GM23338 (cell line): ENCODE measurements around the gene TTC23. TPM values are rescaled to one million over a fixed set of nuclear protein-coding genes. Genes with fewer than 3 reads are reported as not detected.
A peak's percentile ranks its signal among the peaks of the same experiment; 100 is the strongest.

Experiments
- ATAC-seq: fragments of 200-7000 bp; cut with Tn5 transposase; 3 replicates; pipeline ENCODE4 v1.9.1; 2020
- DNase-seq: peaks from one replicate; pipeline ENCODE4 v3.0.0-alpha.2; 2015; ENCODE audit warnings: low spot score
- H2AFZ ChIP-seq: fragments of 200-600 bp; sonication (generic); 2 replicates; pipeline ENCODE4 v1.8.0; 2016; ENCODE audit warnings: antibody characterized with exemption, mild to moderate bottlenecking, moderate library complexity
- H3F3A ChIP-seq: fragments of 200-600 bp; sonication (generic); replicated peaks from 2 replicates; pipeline ENCODE4 v1.8.0; 2017; ENCODE audit warnings: antibody characterized with exemption, mixed run types, low read depth
- H3K27ac ChIP-seq: fragments of 200-600 bp; sonication (generic); 2 replicates; pipeline ENCODE4 v1.6.1; 2016; ENCODE audit warnings: low read depth
- H3K27me3 ChIP-seq: fragments of 200-600 bp; sonication (generic); 2 replicates; pipeline ENCODE4 v1.8.0; 2016; ENCODE audit warnings: mild to moderate bottlenecking, mixed run types, moderate library complexity; ENCODE audit not compliant: insufficient read depth
- H3K36me3 ChIP-seq: fragments of 200-600 bp; sonication (generic); 2 replicates; pipeline ENCODE4 v1.8.0; 2016; ENCODE audit warnings: mild to moderate bottlenecking; ENCODE audit not compliant: insufficient read depth
- H3K4me1 ChIP-seq: fragments of 200-600 bp; sonication (generic); 2 replicates; pipeline ENCODE4 v1.8.0; 2016; ENCODE audit warnings: mild to moderate bottlenecking, moderate library complexity; ENCODE audit not compliant: insufficient read depth
- H3K4me2 ChIP-seq: fragments of 200-600 bp; sonication (generic); 2 replicates; pipeline ENCODE4 v1.7.1; 2017; ENCODE audit warnings: mixed run types
- H3K4me3 ChIP-seq: fragments of 200-600 bp; sonication (generic); 2 replicates; pipeline ENCODE4 v1.6.1; 2016; ENCODE audit warnings: mixed run types
- H3K79me2 ChIP-seq: fragments of 200-600 bp; sonication (generic); replicated peaks from 2 replicates; pipeline ENCODE4 v1.8.0; 2017; ENCODE audit warnings: mild to moderate bottlenecking; ENCODE audit not compliant: insufficient read depth
- H3K9me2 ChIP-seq: fragments of 200-600 bp; sonication (generic); 2 replicates; pipeline ENCODE4 v1.8.0; 2017; ENCODE audit not compliant: insufficient read depth
- H4K20me1 ChIP-seq: fragments of 200-600 bp; sonication (generic); replicated peaks from 2 replicates; pipeline ENCODE4 v1.8.0; 2017; ENCODE audit warnings: mild to moderate bottlenecking; ENCODE audit not compliant: insufficient read depth
- H3K27ac Mint-ChIP-seq: 2 replicates; pipeline ENCODE4 v1.8.0; 2020; ENCODE audit warnings: inconsistent platforms, mild to moderate bottlenecking, moderate library complexity, mixed read lengths
- H3K27me3 Mint-ChIP-seq: 3 replicates; pipeline ENCODE4 v1.8.0; 2022; ENCODE audit warnings: low read depth, mild to moderate bottlenecking, moderate library complexity, mixed read lengths, inconsistent platforms; ENCODE audit not compliant: insufficient read depth, poor library complexity
- H3K36me3 Mint-ChIP-seq: 3 replicates; pipeline ENCODE4 v1.8.0; 2021; ENCODE audit warnings: low read depth, mild to moderate bottlenecking, inconsistent platforms, moderate library complexity, mixed read lengths
- H3K4me1 Mint-ChIP-seq: 3 replicates; pipeline ENCODE4 v1.8.0; 2020; ENCODE audit warnings: mild to moderate bottlenecking, inconsistent platforms, mixed read lengths
- H3K4me3 Mint-ChIP-seq: 3 replicates; pipeline ENCODE4 v1.8.0; 2021; ENCODE audit warnings: moderate library complexity, mild to moderate bottlenecking, inconsistent platforms, mixed read lengths
- H3K9me3 Mint-ChIP-seq: 3 replicates; pipeline ENCODE4 v1.8.0; 2020; ENCODE audit warnings: moderate library complexity, mild to moderate bottlenecking, inconsistent platforms, mixed read lengths
- CREB1 ChIP-seq: fragments of 250-450 bp; sonication (Bioruptor Pico); IDR thresholded peaks from 2 replicates; pipeline ENCODE4 v1.5.0; 2020; ENCODE audit warnings: low read depth, mild to moderate bottlenecking, moderate library complexity
- CTCF ChIP-seq, 2 experiments: fragments of 200-600 bp in 1 of 2; sonication (generic) in 1 of 2; conservative IDR thresholded peaks; 2 replicates each; pipeline versions ENCODE4 v1.5.1 to v1.6.1; 2016 to 2017; ENCODE audit warnings: antibody characterized with exemption in 2 of 2, low read depth in 2 of 2, mild to moderate bottlenecking in 2 of 2, moderate library complexity in 1 of 2
- EZH2 ChIP-seq: fragments of 200-600 bp; sonication (generic); IDR thresholded peaks from one replicate; pipeline ENCODE4 v1.8.0; 2017; ENCODE audit warnings: antibody characterized with exemption, mild to moderate bottlenecking, low read depth; ENCODE audit not compliant: unreplicated experiment
- JUNB ChIP-seq: IDR thresholded peaks from one replicate; pipeline ENCODE4 v1.6.1; 2016; ENCODE audit warnings: antibody characterized with exemption; ENCODE audit not compliant: unreplicated experiment
- NANOG ChIP-seq: IDR thresholded peaks from 2 replicates; pipeline ENCODE4 v1.6.1; 2016; ENCODE audit warnings: antibody characterized with exemption, borderline replicate concordance
- STAT1 ChIP-seq: IDR thresholded peaks from one replicate; pipeline ENCODE4 v1.6.1; 2016; ENCODE audit warnings: antibody characterized with exemption; ENCODE audit not compliant: unreplicated experiment
- ZNF114 ChIP-seq: fragments of 250-450 bp; sonication (Bioruptor Pico); IDR thresholded peaks from 2 replicates; pipeline ENCODE4 v1.5.0; 2020; ENCODE audit warnings: mild to moderate bottlenecking, moderate library complexity
- polyA plus RNA-seq: library from polyadenylated mRNA; unstranded; fragments of >200 nt; fragmentation: Nextera tagmentation; extraction: Ambion mirVana; gene quantifications from 2 replicates; pipeline ENCODE4 v1.2.1, GENCODE V29; 2016
- total RNA-seq: library from RNA; depleted of rRNA; stranded (reverse); fragments of >200 nt; shearing (Covaris generic); gene quantifications from 2 replicates; pipeline ENCODE4 v1.2.3, GENCODE V29; 2014
- TF ChIP-seq, protein P1 (sequence below): fragments of 250-450 bp; sonication (Bioruptor Pico); IDR thresholded peaks from 2 replicates; pipeline ENCODE4 v1.5.0; 2020; ENCODE audit warnings: mild to moderate bottlenecking, moderate library complexity
- TF ChIP-seq, protein P2 (sequence below): IDR thresholded peaks from one replicate; pipeline ENCODE4 v1.6.1; 2018; ENCODE audit warnings: antibody characterized with exemption; ENCODE audit not compliant: unreplicated experiment

Gene TTC23
- total and polyA plus RNA-seq, 2 experiments from 2014 or later = 6.3 to 25.2 TPM

GRCh38 chr15:99250494-99250856 lies 1.1 kb upstream of the TTC23 start:
- H2AFZ ChIP-seq = 0 out of 2 replicates have a peak overlapping the region, but pooled peaks have one; percentile 6
- H3F3A ChIP-seq = peaks cover 5% of the 10 kb centered on the region; the same call in 1 of the 2 replicates
- peaks cover 3% of the 10 kb centered on the region for H3K27me3 Mint-ChIP-seq
- H3K4me3 Mint-ChIP-seq = no peak overlapping the region
- no peaks in the 10 kb centered on the region for H3K36me3 ChIP-seq
- peak overlapping the region; percentile 54 for H3K4me3 ChIP-seq
- no peaks in the 10 kb centered on the region for H3K9me3 Mint-ChIP-seq
- H4K20me1 ChIP-seq = no peaks in the 10 kb centered on the region
- peaks cover 15% of the 10 kb centered on the region for H3K4me1 Mint-ChIP-seq
- no peaks in the 10 kb centered on the region for H3K9me2 ChIP-seq
- no peak for DNase-seq
- H3K27ac ChIP-seq = peak overlapping the region; percentile 82
- peak overlapping the region; percentile 86 for H3K4me2 ChIP-seq
- H3K27ac Mint-ChIP-seq = peak overlapping the region; percentile 96
- H3K36me3 Mint-ChIP-seq = no peaks in the 10 kb centered on the region
- H3K27me3 ChIP-seq = no peaks in the 10 kb centered on the region
- ATAC-seq = no peak
- H3K4me1 ChIP-seq = peaks cover 10% of the 10 kb centered on the region; the same call in 1 of the 2 replicates
- TF ChIP-seq CREB1 (CRISPR knock-in tag) (no peak), EZH2 (no peak), JUNB (no peak), STAT1 (no peak), NANOG (no peak), CTCF (conservative IDR thresholded peaks at IDR 0.05; ENCODE audit: low read depth in 2 of 2) (no peak), ZNF114 (no peak)
- TF ChIP-seq, protein P1, sequence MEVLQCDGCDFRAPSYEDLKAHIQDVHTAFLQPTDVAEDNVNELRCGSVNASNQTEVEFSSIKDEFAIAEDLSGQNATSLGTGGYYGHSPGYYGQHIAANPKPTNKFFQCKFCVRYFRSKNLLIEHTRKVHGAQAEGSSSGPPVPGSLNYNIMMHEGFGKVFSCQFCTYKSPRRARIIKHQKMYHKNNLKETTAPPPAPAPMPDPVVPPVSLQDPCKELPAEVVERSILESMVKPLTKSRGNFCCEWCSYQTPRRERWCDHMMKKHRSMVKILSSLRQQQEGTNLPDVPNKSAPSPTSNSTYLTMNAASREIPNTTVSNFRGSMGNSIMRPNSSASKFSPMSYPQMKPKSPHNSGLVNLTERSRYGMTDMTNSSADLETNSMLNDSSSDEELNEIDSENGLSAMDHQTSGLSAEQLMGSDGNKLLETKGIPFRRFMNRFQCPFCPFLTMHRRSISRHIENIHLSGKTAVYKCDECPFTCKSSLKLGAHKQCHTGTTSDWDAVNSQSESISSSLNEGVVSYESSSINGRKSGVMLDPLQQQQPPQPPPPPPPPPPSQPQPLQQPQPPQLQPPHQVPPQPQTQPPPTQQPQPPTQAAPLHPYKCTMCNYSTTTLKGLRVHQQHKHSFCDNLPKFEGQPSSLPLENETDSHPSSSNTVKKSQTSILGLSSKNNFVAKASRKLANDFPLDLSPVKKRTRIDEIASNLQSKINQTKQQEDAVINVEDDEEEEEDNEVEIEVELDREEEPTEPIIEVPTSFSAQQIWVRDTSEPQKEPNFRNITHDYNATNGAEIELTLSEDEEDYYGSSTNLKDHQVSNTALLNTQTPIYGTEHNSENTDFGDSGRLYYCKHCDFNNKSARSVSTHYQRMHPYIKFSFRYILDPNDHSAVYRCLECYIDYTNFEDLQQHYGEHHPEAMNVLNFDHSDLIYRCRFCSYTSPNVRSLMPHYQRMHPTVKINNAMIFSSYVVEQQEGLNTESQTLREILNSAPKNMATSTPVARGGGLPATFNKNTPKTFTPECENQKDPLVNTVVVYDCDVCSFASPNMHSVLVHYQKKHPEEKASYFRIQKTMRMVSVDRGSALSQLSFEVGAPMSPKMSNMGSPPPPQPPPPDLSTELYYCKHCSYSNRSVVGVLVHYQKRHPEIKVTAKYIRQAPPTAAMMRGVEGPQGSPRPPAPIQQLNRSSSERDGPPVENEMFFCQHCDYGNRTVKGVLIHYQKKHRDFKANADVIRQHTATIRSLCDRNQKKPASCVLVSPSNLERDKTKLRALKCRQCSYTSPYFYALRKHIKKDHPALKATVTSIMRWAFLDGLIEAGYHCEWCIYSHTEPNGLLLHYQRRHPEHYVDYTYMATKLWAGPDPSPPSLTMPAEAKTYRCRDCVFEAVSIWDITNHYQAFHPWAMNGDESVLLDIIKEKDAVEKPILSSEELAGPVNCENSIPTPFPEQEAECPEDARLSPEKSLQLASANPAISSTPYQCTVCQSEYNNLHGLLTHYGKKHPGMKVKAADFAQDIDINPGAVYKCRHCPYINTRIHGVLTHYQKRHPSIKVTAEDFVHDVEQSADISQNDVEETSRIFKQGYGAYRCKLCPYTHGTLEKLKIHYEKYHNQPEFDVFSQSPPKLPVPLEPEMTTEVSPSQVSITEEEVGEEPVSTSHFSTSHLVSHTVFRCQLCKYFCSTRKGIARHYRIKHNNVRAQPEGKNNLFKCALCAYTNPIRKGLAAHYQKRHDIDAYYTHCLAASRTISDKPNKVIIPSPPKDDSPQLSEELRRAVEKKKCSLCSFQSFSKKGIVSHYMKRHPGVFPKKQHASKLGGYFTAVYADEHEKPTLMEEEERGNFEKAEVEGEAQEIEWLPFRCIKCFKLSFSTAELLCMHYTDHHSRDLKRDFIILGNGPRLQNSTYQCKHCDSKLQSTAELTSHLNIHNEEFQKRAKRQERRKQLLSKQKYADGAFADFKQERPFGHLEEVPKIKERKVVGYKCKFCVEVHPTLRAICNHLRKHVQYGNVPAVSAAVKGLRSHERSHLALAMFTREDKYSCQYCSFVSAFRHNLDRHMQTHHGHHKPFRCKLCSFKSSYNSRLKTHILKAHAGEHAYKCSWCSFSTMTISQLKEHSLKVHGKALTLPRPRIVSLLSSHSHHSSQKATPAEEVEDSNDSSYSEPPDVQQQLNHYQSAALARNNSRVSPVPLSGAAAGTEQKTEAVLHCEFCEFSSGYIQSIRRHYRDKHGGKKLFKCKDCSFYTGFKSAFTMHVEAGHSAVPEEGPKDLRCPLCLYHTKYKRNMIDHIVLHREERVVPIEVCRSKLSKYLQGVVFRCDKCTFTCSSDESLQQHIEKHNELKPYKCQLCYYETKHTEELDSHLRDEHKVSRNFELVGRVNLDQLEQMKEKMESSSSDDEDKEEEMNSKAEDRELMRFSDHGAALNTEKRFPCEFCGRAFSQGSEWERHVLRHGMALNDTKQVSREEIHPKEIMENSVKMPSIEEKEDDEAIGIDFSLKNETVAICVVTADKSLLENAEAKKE = no peak
- TF ChIP-seq, protein P2, sequence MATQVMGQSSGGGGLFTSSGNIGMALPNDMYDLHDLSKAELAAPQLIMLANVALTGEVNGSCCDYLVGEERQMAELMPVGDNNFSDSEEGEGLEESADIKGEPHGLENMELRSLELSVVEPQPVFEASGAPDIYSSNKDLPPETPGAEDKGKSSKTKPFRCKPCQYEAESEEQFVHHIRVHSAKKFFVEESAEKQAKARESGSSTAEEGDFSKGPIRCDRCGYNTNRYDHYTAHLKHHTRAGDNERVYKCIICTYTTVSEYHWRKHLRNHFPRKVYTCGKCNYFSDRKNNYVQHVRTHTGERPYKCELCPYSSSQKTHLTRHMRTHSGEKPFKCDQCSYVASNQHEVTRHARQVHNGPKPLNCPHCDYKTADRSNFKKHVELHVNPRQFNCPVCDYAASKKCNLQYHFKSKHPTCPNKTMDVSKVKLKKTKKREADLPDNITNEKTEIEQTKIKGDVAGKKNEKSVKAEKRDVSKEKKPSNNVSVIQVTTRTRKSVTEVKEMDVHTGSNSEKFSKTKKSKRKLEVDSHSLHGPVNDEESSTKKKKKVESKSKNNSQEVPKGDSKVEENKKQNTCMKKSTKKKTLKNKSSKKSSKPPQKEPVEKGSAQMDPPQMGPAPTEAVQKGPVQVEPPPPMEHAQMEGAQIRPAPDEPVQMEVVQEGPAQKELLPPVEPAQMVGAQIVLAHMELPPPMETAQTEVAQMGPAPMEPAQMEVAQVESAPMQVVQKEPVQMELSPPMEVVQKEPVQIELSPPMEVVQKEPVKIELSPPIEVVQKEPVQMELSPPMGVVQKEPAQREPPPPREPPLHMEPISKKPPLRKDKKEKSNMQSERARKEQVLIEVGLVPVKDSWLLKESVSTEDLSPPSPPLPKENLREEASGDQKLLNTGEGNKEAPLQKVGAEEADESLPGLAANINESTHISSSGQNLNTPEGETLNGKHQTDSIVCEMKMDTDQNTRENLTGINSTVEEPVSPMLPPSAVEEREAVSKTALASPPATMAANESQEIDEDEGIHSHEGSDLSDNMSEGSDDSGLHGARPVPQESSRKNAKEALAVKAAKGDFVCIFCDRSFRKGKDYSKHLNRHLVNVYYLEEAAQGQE = no peak
- peaks cover 37% of the 10 kb centered on the region for H3K79me2 ChIP-seq
